ENCODE measurements around the gene PTCH2. TPM values are rescaled to one million over a fixed set of nuclear protein-coding genes. Genes with fewer than 3 reads are reported as not detected.

PTCH2 gene
- total and polyA plus RNA-seq, 2 of the 13 experiments (the other 11 are each of a cell fraction or from before 2014, with no cell fraction given), result 0.60 to 1.5 TPM

GRCh38 chr1:44808938-44809917 is 33.8 kb downstream of the PTCH2 start (continued):
- TF ChIP-seq ARID4A (CRISPR knock-in tag; IDR thresholded peaks at IDR 0.05; ENCODE audit: borderline replicate concordance), result no peak
- TF ChIP-seq STAT5B (CRISPR knock-in tag; IDR thresholded peaks at IDR 0.05), result no peak
- TF ChIP-seq ZNF558 (CRISPR knock-in tag; IDR thresholded peaks at IDR 0.05; ENCODE audit: borderline replicate concordance), result no peak
- TF ChIP-seq ZSCAN29 (CRISPR knock-in tag; conservative IDR thresholded peaks at IDR 0.05), result no peak
- no peak for TF ChIP-seq EEA1 (CRISPR knock-in tag; IDR thresholded peaks at IDR 0.05; ENCODE audit: borderline replicate concordance)
- no peak for TF ChIP-seq ZNF850 (CRISPR knock-in tag; conservative IDR thresholded peaks at IDR 0.05)
- TF ChIP-seq KMT2A (CRISPR knock-in tag; IDR thresholded peaks at IDR 0.05), result no peak
- TF ChIP-seq NONO (IDR thresholded peaks at IDR 0.05), result no peak
- TF ChIP-seq NONO (CRISPR knock-in tag; conservative IDR thresholded peaks at IDR 0.05), result peak; percentile 57; the same call in 1 of the 2 replicates
- TF ChIP-seq, protein P1, sequence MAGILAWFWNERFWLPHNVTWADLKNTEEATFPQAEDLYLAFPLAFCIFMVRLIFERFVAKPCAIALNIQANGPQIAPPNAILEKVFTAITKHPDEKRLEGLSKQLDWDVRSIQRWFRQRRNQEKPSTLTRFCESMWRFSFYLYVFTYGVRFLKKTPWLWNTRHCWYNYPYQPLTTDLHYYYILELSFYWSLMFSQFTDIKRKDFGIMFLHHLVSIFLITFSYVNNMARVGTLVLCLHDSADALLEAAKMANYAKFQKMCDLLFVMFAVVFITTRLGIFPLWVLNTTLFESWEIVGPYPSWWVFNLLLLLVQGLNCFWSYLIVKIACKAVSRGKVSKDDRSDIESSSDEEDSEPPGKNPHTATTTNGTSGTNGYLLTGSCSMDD (CRISPR knock-in tag; IDR thresholded peaks at IDR 0.05), result no peak
- TF ChIP-seq, protein P2, sequence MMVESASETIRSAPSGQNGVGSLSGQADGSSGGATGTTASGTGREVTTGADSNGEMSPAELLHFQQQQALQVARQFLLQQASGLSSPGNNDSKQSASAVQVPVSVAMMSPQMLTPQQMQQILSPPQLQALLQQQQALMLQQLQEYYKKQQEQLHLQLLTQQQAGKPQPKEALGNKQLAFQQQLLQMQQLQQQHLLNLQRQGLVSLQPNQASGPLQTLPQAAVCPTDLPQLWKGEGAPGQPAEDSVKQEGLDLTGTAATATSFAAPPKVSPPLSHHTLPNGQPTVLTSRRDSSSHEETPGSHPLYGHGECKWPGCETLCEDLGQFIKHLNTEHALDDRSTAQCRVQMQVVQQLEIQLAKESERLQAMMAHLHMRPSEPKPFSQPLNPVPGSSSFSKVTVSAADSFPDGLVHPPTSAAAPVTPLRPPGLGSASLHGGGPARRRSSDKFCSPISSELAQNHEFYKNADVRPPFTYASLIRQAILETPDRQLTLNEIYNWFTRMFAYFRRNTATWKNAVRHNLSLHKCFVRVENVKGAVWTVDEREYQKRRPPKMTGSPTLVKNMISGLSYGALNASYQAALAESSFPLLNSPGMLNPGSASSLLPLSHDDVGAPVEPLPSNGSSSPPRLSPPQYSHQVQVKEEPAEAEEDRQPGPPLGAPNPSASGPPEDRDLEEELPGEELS (CRISPR knock-in tag; IDR thresholded peaks at IDR 0.05), result no peak; the same call in none of the 2 replicates
- TF ChIP-seq, protein P3, sequence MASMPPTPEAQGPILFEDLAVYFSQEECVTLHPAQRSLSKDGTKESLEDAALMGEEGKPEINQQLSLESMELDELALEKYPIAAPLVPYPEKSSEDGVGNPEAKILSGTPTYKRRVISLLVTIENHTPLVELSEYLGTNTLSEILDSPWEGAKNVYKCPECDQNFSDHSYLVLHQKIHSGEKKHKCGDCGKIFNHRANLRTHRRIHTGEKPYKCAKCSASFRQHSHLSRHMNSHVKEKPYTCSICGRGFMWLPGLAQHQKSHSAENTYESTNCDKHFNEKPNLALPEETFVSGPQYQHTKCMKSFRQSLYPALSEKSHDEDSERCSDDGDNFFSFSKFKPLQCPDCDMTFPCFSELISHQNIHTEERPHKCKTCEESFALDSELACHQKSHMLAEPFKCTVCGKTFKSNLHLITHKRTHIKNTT (CRISPR knock-in tag; IDR thresholded peaks at IDR 0.05), result no peak
- no peak for TF ChIP-seq ZNF451 (CRISPR knock-in tag; IDR thresholded peaks at IDR 0.05)
- TF ChIP-seq ARNT2 (CRISPR knock-in tag; IDR thresholded peaks at IDR 0.05; ENCODE audit: low read depth), result no peak; the same call in 1 of the 2 replicates
- no peak for TF ChIP-seq ZFP37 (CRISPR knock-in tag; IDR thresholded peaks at IDR 0.05; ENCODE audit: borderline replicate concordance)
- no peak for TF ChIP-seq KAT2B (IDR thresholded peaks at IDR 0.05; ENCODE audit: borderline replicate concordance, low read depth, low read length)
- TF ChIP-seq, protein P4, sequence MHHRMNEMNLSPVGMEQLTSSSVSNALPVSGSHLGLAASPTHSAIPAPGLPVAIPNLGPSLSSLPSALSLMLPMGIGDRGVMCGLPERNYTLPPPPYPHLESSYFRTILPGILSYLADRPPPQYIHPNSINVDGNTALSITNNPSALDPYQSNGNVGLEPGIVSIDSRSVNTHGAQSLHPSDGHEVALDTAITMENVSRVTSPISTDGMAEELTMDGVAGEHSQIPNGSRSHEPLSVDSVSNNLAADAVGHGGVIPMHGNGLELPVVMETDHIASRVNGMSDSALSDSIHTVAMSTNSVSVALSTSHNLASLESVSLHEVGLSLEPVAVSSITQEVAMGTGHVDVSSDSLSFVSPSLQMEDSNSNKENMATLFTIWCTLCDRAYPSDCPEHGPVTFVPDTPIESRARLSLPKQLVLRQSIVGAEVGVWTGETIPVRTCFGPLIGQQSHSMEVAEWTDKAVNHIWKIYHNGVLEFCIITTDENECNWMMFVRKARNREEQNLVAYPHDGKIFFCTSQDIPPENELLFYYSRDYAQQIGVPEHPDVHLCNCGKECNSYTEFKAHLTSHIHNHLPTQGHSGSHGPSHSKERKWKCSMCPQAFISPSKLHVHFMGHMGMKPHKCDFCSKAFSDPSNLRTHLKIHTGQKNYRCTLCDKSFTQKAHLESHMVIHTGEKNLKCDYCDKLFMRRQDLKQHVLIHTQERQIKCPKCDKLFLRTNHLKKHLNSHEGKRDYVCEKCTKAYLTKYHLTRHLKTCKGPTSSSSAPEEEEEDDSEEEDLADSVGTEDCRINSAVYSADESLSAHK (CRISPR knock-in tag; IDR thresholded peaks at IDR 0.05; ENCODE audit: borderline replicate concordance), result no peak
- TF ChIP-seq RFXANK (CRISPR knock-in tag; IDR thresholded peaks at IDR 0.05), result no peak

Data from HepG2 (cell line).